ENCODE results near the gene AKR1C4.

AKR1C4 gene

DNA sequence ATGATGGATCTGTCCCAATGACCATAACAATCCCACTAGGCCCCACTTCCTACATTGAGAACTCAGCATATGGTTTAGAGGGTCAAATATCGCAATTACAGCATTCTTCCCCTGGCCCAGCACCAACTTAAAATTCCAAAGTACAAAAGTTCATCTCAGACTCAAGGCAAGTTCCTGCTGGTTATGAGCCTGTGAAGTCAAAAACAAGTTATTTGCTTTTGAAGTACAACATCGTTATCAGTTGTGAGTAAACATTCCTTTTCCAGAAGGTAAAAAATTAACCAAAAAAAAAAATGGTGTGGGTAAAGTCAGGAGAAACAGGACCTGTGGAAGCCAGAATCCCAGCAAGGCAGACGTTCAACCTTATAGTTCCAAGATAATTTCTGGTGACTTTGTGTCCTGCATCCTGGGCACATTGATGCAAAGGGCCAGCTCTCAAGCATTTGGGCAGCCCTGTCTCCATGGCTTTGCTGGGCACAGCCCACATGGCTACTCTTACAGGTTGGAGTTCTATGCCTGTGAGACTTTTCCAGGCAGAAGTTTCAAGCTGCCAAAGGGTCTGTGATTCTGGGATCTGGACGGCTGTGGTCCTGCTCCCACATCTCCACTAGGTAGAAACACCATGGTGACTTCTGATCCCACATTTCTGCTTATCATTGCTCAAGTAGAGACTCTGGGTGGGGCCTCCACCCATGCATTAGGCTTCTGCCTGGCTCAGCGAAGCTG lies 49.2 kb upstream of the AKR1C4 start:
- TF ChIP-seq ZFP3 (CRISPR knock-in tag; IDR thresholded peaks at IDR 0.05): no peak
- ATAC-seq: no peak

DNA sequence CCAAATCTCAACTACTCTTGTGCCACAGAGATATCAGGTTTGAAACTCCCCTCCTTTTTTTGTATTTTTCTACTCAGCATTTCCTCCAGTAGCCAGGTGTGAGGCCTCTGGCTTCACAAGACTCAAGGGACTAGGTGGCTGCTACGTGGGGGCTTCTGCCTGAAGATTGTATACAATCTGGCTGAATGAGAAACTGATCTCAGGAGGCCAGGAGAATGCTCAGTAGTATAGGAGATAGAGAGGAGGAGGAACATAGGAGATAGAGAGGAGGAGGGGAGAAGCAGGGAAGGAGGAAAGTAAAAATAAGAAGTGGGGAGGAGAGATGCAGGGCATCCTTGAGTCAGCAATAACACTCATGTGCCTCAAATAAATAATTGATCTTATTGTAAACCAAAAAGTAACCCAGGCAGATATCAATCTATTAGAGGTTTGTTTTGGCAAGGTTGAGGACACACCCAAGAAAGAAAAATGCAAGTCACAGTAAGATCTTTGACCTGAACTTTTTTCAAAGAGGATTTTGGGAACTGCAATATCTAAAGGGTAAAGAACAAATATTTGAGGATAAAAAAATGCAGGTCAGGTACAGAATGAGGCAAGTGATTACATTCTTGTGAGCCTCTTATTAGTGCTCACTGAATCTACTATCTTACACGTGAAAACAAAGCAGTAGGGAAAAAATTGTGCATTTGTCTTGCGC lies 48.5 kb upstream of the AKR1C4 start:
- ATAC-seq: no peak
- no peak for TF ChIP-seq ZNF565 (CRISPR knock-in tag; conservative IDR thresholded peaks at IDR 0.05; ENCODE audit: low read depth)

DNA sequence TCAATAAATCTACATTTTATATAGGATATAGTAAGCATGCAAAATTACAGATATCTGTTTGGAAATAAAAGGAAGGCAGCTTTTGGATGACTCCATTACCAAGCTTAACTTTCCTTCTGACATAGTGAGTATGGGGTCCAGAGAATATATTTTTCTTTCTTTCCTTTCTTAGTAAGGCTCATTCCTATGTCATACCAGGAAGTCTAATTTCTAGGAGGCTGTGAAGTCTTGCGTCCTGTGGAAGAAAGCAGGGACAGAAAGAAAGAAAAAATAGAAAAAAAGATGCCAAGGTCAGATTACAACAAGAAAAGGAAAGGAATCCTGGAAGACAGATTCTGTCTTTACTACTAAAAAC lies 48.0 kb upstream of the AKR1C4 start:
- TF ChIP-seq TCF4 (CRISPR knock-in tag; IDR thresholded peaks at IDR 0.05; ENCODE audit: borderline replicate concordance): no peak
- TF ChIP-seq ZFP3 (CRISPR knock-in tag; IDR thresholded peaks at IDR 0.05): no peak
- no peak for TF ChIP-seq ARNTL (CRISPR knock-in tag; IDR thresholded peaks at IDR 0.05; ENCODE audit: borderline replicate concordance, low read depth)
- no peak for TF ChIP-seq ESRRG (CRISPR knock-in tag; IDR thresholded peaks at IDR 0.05)
- TF ChIP-seq BACH2 (CRISPR knock-in tag; IDR thresholded peaks at IDR 0.05; ENCODE audit: borderline replicate concordance): no peak
- TF ChIP-seq TOX (CRISPR knock-in tag; IDR thresholded peaks at IDR 0.05; ENCODE audit: borderline replicate concordance): no peak
- TF ChIP-seq, protein P1, sequence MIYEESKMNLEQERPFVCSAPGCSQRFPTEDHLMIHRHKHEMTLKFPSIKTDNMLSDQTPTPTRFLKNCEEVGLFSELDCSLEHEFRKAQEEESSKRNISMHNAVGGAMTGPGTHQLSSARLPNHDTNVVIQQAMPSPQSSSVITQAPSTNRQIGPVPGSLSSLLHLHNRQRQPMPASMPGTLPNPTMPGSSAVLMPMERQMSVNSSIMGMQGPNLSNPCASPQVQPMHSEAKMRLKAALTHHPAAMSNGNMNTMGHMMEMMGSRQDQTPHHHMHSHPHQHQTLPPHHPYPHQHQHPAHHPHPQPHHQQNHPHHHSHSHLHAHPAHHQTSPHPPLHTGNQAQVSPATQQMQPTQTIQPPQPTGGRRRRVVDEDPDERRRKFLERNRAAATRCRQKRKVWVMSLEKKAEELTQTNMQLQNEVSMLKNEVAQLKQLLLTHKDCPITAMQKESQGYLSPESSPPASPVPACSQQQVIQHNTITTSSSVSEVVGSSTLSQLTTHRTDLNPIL (CRISPR knock-in tag; IDR thresholded peaks at IDR 0.05; ENCODE audit: low read depth): no peak
- TF ChIP-seq ZFP30 (CRISPR knock-in tag; IDR thresholded peaks at IDR 0.05): no peak
- no peak for TF ChIP-seq RARB (CRISPR knock-in tag; IDR thresholded peaks at IDR 0.05)
- TF ChIP-seq, protein P2, sequence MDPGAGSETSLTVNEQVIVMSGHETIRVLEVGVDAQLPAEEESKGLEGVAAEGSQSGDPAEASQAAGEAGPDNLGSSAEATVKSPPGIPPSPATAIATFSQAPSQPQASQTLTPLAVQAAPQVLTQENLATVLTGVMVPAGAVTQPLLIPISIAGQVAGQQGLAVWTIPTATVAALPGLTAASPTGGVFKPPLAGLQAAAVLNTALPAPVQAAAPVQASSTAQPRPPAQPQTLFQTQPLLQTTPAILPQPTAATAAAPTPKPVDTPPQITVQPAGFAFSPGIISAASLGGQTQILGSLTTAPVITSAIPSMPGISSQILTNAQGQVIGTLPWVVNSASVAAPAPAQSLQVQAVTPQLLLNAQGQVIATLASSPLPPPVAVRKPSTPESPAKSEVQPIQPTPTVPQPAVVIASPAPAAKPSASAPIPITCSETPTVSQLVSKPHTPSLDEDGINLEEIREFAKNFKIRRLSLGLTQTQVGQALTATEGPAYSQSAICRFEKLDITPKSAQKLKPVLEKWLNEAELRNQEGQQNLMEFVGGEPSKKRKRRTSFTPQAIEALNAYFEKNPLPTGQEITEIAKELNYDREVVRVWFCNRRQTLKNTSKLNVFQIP (CRISPR knock-in tag; IDR thresholded peaks at IDR 0.05; ENCODE audit: borderline replicate concordance, low read depth): no peak
- no peak for TF ChIP-seq SNAI2 (CRISPR knock-in tag; IDR thresholded peaks at IDR 0.05)
- TF ChIP-seq PPARA (CRISPR knock-in tag; IDR thresholded peaks at IDR 0.05; ENCODE audit: borderline replicate concordance): no peak
- no peak for TF ChIP-seq ZNF70 (CRISPR knock-in tag; IDR thresholded peaks at IDR 0.05)
- no peak for TF ChIP-seq ISL1 (CRISPR knock-in tag; IDR thresholded peaks at IDR 0.05)
- no peak for ATAC-seq

DNA sequence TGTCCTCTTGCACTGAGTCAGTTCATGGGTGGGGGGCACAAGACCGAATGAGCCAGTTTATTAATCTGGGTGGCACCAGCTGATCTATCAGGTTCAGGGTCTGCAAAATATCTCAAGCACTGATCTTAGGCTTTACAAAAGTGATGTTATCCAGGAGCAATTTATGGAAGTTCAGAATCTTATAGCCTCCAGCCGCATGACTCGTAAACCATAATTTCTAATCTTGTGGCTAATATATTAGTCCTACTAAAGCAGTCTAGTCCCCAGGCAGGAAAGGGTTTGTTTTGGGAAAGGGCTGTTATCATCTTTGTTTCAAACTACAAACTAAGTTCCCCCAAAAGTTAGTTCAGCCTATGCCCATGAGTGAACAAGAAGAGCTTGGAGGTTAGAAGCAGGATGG lies 45.6 kb upstream of the AKR1C4 start:
- no peak for ATAC-seq

More for the DNA sequence above, 45.6 kb upstream of the AKR1C4 start:
- TF ChIP-seq RARB (CRISPR knock-in tag; IDR thresholded peaks at IDR 0.05) (no peak), ISL1 (CRISPR knock-in tag; IDR thresholded peaks at IDR 0.05) (no peak), TCF4 (CRISPR knock-in tag; IDR thresholded peaks at IDR 0.05; ENCODE audit: borderline replicate concordance) (no peak), PPARA (CRISPR knock-in tag; IDR thresholded peaks at IDR 0.05; ENCODE audit: borderline replicate concordance) (no peak), ZNF565 (CRISPR knock-in tag; conservative IDR thresholded peaks at IDR 0.05; ENCODE audit: low read depth) (no peak), ZC3H10 (CRISPR knock-in tag; IDR thresholded peaks at IDR 0.05) (no peak), ZNF70 (CRISPR knock-in tag; IDR thresholded peaks at IDR 0.05) (no peak), TOX (CRISPR knock-in tag; IDR thresholded peaks at IDR 0.05; ENCODE audit: borderline replicate concordance) (no peak), BACH2 (CRISPR knock-in tag; IDR thresholded peaks at IDR 0.05; ENCODE audit: borderline replicate concordance) (no peak), ZNF8 (CRISPR knock-in tag; IDR thresholded peaks at IDR 0.05) (no peak), CSDC2 (CRISPR knock-in tag; IDR thresholded peaks at IDR 0.05) (no peak)
- TF ChIP-seq, protein P1 (CRISPR knock-in tag; IDR thresholded peaks at IDR 0.05; ENCODE audit: low read depth): no peak
- TF ChIP-seq, protein P3, sequence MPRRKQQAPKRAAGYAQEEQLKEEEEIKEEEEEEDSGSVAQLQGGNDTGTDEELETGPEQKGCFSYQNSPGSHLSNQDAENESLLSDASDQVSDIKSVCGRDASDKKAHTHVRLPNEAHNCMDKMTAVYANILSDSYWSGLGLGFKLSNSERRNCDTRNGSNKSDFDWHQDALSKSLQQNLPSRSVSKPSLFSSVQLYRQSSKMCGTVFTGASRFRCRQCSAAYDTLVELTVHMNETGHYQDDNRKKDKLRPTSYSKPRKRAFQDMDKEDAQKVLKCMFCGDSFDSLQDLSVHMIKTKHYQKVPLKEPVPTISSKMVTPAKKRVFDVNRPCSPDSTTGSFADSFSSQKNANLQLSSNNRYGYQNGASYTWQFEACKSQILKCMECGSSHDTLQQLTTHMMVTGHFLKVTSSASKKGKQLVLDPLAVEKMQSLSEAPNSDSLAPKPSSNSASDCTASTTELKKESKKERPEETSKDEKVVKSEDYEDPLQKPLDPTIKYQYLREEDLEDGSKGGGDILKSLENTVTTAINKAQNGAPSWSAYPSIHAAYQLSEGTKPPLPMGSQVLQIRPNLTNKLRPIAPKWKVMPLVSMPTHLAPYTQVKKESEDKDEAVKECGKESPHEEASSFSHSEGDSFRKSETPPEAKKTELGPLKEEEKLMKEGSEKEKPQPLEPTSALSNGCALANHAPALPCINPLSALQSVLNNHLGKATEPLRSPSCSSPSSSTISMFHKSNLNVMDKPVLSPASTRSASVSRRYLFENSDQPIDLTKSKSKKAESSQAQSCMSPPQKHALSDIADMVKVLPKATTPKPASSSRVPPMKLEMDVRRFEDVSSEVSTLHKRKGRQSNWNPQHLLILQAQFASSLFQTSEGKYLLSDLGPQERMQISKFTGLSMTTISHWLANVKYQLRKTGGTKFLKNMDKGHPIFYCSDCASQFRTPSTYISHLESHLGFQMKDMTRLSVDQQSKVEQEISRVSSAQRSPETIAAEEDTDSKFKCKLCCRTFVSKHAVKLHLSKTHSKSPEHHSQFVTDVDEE (CRISPR knock-in tag; IDR thresholded peaks at IDR 0.05): no peak
- TF ChIP-seq, protein P4, sequence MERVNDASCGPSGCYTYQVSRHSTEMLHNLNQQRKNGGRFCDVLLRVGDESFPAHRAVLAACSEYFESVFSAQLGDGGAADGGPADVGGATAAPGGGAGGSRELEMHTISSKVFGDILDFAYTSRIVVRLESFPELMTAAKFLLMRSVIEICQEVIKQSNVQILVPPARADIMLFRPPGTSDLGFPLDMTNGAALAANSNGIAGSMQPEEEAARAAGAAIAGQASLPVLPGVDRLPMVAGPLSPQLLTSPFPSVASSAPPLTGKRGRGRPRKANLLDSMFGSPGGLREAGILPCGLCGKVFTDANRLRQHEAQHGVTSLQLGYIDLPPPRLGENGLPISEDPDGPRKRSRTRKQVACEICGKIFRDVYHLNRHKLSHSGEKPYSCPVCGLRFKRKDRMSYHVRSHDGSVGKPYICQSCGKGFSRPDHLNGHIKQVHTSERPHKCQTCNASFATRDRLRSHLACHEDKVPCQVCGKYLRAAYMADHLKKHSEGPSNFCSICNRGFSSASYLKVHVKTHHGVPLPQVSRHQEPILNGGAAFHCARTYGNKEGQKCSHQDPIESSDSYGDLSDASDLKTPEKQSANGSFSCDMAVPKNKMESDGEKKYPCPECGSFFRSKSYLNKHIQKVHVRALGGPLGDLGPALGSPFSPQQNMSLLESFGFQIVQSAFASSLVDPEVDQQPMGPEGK (CRISPR knock-in tag; IDR thresholded peaks at IDR 0.05; ENCODE audit: borderline replicate concordance): no peak

Measured in SK-N-SH treated with all-trans-retinoic acid at 6 μM for 48 hours (cell line).